ENCODE data around the gene EYS. TPM values are rescaled to one million over a fixed set of nuclear protein-coding genes. Genes with fewer than 3 reads are reported as not detected.
A peak's percentile ranks its signal among the peaks of the same experiment; 100 is the strongest.
"Not testable (repeated sequence)": the region's sequence is repeated elsewhere in the genome, so short reads cannot be mapped to it uniquely, and the experiment has no call there.

The EYS gene
- total and polyA plus RNA-seq, 8 donors: 0.03 to 0.25 (median 0.13) TPM

DNA sequence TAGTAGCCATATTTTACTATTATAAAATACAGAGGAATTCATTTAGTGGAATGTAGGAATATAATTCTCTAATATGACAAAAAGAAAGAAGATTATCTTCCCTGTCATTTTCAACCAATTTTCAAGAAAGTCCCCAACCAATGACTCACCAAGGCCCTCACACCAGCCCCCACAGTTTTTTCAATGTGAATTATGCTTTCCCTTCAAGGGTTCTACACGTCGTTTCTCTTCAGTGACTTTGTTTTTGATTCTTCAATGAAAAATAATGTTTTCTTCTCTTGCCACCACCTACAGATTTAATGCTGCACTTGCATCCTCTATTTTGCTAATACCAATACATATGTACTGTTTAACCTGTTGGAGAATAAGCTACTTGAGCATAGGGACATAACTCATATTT, 1230.1 kb downstream of the EYS start:
- no peaks in the 10 kb centered on the region for H3K4me1 ChIP-seq
- TF ChIP-seq, protein P1, sequence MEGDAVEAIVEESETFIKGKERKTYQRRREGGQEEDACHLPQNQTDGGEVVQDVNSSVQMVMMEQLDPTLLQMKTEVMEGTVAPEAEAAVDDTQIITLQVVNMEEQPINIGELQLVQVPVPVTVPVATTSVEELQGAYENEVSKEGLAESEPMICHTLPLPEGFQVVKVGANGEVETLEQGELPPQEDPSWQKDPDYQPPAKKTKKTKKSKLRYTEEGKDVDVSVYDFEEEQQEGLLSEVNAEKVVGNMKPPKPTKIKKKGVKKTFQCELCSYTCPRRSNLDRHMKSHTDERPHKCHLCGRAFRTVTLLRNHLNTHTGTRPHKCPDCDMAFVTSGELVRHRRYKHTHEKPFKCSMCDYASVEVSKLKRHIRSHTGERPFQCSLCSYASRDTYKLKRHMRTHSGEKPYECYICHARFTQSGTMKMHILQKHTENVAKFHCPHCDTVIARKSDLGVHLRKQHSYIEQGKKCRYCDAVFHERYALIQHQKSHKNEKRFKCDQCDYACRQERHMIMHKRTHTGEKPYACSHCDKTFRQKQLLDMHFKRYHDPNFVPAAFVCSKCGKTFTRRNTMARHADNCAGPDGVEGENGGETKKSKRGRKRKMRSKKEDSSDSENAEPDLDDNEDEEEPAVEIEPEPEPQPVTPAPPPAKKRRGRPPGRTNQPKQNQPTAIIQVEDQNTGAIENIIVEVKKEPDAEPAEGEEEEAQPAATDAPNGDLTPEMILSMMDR (IDR thresholded peaks at IDR 0.05): no peak
- no peak for DNase-seq
- WGBS, 2 donors: 32 to 46% methylated on average over 2 of the region's 2 CpGs
- no peak overlapping the region for H3K4me3 ChIP-seq
- H3K36me3 ChIP-seq: no peaks in the 10 kb centered on the region
- H3K27me3 ChIP-seq: no peaks in the 10 kb centered on the region
- no peak for ATAC-seq
- no peak overlapping the region for H3K27ac ChIP-seq
- no peaks in the 10 kb centered on the region for H3K9me3 ChIP-seq
- no peak for FAIRE-seq
- intact Hi-C loops (cut with DNase I): no loop called here

DNA sequence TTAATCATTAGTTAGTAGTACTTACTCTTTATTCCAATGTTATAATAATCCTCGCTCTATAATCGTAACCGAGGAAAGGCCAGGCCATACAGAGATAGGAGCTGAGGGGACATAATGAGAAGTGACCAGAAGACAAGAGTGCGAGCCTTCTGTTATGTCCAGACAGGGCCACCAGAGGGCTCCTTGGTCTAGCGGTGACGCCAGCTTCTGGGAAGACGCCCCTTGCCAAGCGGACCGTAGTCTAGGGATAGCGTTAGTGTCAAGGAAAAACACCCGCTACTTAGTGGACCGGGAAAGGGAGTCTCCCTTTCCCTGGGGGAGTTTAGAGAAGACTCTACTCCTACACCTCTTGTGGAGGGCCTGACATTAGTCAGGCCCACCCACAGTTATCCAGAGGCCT, 1237.6 kb downstream of the EYS start:
- ATAC-seq; H3K36me3 ChIP-seq; H3K9me3 ChIP-seq; intact Hi-C loops (cut with DNase I); H3K27ac ChIP-seq; H3K4me1 ChIP-seq; FAIRE-seq; H3K27me3 ChIP-seq; H3K4me3 ChIP-seq: not testable (repeated sequence)
- DNase-seq: peak in 2 of 6 donors; percentile 17 to 21
- WGBS, 2 donors: 58 to 63% methylated on average over 12 of the region's 12 CpGs

DNA sequence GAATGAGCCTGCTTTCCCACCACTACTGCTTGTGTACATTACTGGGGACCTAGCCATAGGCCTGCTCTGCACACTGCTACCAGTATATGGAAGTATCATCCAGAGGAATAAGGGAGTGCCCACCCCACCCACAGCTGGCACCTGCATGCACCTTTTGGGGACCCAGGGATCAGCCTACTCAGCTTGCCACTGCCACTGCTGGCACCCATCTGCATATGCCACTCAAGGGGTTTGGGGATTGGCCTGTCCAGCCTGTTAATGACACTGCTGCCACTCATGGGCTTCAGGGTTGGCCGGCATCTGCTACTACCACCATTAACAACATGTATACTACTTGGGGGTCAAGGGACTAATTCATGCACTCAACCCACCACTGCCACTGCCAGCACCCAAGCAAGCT, 1239.4 kb downstream of the EYS start:
- DNase-seq (peak in 1 of 6 donors; percentile 34), FAIRE-seq (no peak), ATAC-seq (no peak)
- 72 to 100% methylated on average over 1 of the region's 1 CpG for WGBS, 2 donors
- Histone ChIP-seq H3K27me3 (no peaks in the 10 kb centered on the region), H3K4me3 (no peak overlapping the region), H3K36me3 (no peaks in the 10 kb centered on the region), H3K27ac (no peak overlapping the region), H3K4me1 (no peaks in the 10 kb centered on the region), H3K9me3 (no peaks in the 10 kb centered on the region)
- intact Hi-C loops (cut with DNase I): no loop called here
- TF ChIP-seq, protein P1 (IDR thresholded peaks at IDR 0.05): no peak

DNA sequence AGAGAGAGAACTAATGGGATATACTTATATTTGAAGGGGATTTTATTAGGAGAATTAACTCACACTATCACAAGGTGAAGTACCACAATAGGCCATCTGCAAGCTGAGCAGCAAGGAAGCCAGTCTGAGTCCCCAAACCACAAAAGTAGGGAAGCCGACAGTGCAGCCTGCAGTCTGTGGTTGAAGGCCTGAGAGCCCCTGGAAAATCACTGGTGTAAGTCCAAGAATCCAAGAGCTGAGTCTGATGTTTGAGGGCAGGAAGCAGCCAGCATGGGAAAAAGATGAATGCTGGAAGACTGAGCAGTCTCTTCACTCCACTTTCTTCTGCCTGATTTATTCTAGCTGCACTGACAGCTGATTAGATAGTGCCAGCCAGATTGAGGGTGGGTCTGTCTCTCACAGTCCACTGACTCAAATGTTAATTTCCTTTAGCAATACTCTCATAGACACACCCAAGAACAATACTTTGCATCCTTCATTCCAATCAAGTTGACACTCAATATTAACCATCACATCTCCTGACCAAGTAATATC, 1247.5 kb downstream of the EYS start:
- TF ChIP-seq, protein P1 (IDR thresholded peaks at IDR 0.05): no peak
- ATAC-seq (no peak), DNase-seq (no peak), FAIRE-seq (no peak)
- intact Hi-C loops (cut with DNase I): no loop called here
- no peaks in the 10 kb centered on the region for H3K9me3 ChIP-seq
- H3K27ac ChIP-seq: no peak overlapping the region
- WGBS, 2 donors: 50 to 52% methylated on average over 1 of the region's 1 CpG
- no peaks in the 10 kb centered on the region for H3K27me3 ChIP-seq
- no peak overlapping the region for H3K4me3 ChIP-seq
- no peaks in the 10 kb centered on the region for H3K4me1 ChIP-seq
- H3K36me3 ChIP-seq: no peaks in the 10 kb centered on the region

DNA sequence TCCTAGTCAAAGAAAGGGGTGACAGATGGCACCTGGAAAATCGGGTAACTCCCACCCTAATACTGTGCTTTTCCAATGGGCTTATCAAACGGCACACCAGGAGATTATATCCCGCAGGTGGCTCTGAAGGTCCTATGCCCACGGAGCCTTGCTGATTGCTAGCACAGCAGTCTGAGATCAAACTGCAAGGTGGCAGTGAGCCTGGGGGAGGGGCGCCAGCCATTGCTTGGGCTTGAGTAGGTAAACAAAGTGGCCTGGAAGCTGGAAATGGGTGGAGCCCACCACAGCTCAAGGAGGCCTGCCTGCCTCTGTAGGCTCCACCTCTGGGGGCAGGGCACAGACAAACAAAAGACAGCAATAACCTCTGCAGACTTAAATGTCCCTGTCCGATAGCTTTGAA, 1258.9 kb downstream of the EYS start:
- WGBS, 2 donors: 72 to 86% methylated on average over 6 of the region's 6 CpGs
- not testable (repeated sequence) for FAIRE-seq

DNA sequence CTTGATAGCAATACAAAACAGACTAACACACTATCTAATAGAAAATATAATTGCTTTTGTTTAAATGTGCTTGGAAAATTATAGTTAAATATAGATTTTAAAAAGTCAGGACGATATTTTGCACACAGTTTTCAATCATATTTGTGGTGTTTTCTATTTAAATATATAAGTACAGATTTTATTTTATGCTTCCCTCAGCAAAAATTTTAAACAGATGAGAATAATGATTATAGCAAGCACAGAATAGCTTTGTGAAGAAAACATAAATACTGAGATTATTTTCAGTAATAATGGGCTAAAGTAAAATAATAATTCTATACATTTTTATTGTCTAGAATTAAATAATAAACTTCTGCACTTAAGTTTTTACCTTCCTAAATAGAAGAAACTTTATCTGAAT, 1262.0 kb downstream of the EYS start:
- TF ChIP-seq, protein P1 (IDR thresholded peaks at IDR 0.05): no peak
- FAIRE-seq: no peak
- Histone ChIP-seq H3K4me3 (no peak overlapping the region), H3K9me3 (no peaks in the 10 kb centered on the region), H3K27me3 (no peaks in the 10 kb centered on the region), H3K36me3 (no peaks in the 10 kb centered on the region), H3K4me1 (no peaks in the 10 kb centered on the region), H3K27ac (no peak overlapping the region)
- no peak for ATAC-seq
- intact Hi-C loops (cut with DNase I): no loop called here
- WGBS, 2 donors: 19 to 28% methylated on average over 1 of the region's 1 CpG
- DNase-seq: no peak

More for the DNA sequence above, 1258.9 kb downstream of the EYS start:
- H3K27ac ChIP-seq; H3K9me3 ChIP-seq; ATAC-seq; H3K4me1 ChIP-seq; intact Hi-C loops (cut with DNase I); H3K27me3 ChIP-seq; H3K36me3 ChIP-seq; H3K4me3 ChIP-seq: not testable (repeated sequence)
- peak in 1 of 6 donors; percentile 17 for DNase-seq
